GM19438 (cell line): ENCODE measurements around the gene CD83.
"Not testable (repeated sequence)": the region's sequence is repeated elsewhere in the genome, so short reads cannot be mapped to it uniquely, and the experiment has no call there.

ENCODE experiments used
- ATAC-seq: cut with Tn5 transposase; IDR thresholded peaks from one replicate; pipeline ENCODE4 v1.9.1; 2021; ENCODE audit warnings: low read depth; ENCODE audit not compliant: unreplicated experiment

CD83 gene

DNA sequence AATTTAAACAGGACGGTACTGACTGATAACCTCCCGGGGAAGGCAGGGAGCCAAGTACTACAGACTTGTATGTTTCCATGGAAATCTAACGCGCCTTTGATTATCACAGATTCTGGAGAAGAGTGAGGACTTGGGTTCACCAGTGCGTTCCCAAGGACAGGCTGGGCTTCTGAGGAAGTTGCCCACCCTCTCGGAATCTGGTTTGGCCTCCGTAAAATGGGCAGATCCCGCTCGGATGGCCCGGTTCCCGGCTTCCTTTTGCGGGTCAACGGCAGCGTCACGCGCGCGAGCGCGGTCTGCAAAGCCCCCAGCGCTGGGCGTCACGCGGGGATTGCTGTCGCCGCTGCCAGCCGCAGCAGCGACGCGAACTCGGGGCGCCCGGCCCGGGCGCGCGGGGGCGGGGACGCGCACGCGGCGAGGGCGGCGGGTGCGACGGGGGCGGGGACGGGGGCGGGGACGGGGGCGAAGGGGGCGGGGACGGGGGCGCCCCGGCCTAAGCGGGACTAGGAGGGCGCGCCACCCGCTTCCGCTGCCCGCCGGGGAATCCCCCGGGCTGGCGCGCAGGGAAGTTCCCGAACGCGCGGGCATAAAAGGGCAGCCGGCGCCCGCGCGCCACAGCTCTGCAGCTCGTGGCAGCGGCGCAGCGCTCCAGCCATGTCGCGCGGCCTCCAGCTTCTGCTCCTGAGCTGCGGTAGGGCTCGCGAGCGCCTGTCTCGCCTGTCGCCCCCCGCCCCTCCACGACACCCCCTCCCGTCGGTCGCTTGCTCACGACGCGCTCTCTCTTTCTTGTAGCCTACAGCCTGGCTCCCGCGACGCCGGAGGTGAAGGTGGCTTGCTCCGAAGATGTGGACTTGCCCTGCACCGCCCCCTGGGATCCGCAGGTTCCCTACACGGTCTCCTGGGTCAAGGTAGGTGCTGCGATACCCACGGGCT is at the start of gene CD83:
Gene CD83 (plus strand): TSS at position 615 of the 933 bp plus-strand sequence. CDS start 40 bp downstream, at position 655.
- ATAC-seq = peak; percentile 61

- ATAC-seq = no peak
Measured at GRCh38 chr6:14068133-14068532, 49.4 kb upstream of the CD83 start.

GRCh38 chr6:14068623-14069022 is 48.9 kb upstream of the CD83 start:
- ATAC-seq = no peak

DNA sequence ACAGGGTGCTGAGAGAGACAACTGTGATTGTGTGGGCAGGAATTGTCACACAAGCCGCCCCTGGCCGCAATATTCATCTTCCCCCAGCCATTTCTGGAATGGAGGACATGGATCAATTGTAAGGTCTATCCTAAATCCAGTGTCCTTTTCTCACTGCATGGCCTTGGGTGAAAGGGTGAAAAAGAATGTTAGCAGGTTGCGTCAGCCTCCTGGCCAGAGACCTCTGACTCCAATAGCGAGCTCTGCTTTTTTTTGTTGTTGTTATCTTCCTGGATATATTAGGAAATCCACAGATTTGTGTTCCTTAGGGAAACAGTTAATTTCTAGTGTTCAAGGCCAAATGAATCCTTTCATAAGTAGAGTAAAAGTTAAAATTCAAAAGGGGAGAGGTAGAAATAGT is 47.1 kb upstream of the CD83 start:
- ATAC-seq = no peak

- ATAC-seq = no peak
Measured at GRCh38 chr6:14072084-14072483, 45.5 kb upstream of the CD83 start.

DNA sequence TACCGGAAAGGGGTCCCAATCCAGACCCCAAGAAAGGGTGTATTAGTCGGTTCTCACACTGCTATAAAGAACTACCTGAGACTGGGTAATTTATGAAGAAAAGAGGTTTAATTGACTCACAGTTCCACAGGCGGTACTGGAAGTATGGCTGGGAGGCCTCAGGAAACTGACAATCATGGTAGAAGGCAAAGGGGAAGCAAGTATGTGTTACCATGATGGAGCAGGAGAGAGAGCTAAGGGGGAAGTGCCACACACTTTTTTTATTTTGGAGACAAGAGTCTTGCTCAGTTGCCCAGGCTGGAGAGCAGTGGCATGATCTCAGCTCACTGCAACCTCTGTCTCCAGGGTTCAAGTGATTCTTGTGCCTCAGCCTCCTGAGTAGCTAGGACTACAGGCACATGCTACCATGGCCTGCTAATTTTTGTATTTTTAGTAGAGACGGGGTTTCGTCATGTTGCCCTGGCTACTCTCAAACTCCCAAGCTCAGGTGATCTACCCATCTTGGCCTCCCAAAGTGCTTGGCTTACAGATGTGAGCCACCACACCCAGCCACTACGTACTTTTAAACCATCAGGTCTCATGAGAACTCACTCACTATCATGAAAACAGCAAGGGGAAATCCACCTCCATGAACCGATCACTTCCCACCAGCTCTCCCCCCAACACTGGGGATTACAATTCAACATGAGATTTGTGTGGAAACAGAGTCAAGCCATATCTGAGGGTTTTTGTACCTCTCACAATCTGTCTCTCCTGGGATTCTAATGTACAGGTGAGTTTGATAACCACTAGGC is 43.8 kb upstream of the CD83 start:
- not testable (repeated sequence) for ATAC-seq

DNA sequence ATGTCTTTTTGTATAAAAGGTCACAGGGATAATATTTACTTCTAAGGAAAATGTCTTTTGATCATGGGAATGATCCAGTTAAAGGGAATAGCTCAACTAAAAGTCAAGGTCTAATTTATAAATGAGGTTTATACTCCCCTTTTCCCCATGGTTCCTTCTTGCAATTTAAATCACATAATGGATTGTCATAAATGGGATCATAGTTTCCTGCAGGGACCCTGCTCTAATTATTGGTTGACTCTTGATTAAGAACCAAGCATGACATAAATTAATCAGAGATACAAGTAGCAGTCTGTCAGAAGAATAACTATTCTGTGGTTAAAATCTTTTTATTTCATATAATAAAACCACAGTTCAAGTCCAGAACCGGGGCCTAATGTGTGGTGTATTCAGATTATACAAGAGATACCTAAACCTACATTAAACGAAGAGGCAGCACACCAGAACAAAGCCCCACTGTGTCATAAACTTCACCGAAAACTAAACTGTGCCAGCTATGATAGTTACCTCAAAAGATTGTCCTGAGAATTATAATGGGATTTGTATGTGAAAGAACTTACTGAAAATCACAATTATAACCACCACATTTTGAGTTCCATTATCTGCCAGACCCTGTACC is 43.0 kb upstream of the CD83 start:
- ATAC-seq = peak; percentile 10

DNA sequence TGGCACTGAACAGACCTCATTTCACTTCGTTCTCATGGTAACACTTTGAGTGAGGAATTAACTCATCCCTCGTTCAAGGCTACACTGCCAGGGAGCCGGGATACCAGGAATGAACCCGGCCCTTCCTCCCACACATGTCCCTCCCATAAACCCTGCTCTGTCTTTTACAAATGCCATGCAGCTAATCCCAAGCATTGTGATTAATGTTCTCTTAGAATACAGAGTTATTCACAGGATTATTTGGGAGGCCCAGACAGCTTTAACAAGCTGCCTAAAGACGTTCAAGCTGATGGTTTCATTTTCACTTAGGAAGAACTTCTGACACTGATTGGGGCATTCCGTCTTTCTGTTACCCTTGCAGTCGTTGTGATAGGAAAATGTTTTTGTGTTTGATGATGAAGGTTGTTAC is 42.5 kb upstream of the CD83 start:
- ATAC-seq = peak; percentile 78

- ATAC-seq = no peak
Measured at GRCh38 chr6:14077193-14077867, 40.2 kb upstream of the CD83 start.

DNA sequence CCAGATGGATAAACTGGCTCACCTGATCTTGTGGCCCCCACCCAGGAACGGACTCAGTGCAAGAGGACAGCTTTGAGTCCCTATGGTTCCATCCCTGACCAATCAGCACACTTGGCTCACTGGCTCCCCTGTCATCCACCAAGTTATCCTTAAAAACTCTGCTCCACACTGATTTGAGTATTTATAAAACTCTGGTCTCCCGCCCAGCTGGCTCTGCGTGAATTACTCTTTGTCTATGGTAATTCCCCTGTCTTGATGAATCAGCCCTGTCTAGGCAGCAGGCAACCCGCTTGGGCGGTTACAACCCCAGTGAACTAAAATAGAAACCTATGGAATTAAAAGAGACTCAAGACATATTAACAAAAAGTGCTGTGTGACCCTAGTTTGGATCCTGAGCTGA is 38.1 kb upstream of the CD83 start:
- ATAC-seq = no peak

- no peak for ATAC-seq
Measured at GRCh38 chr6:14079971-14080370, 37.6 kb upstream of the CD83 start.

GRCh38 chr6:14081126-14081525 is 36.4 kb upstream of the CD83 start:
- ATAC-seq = no peak

GRCh38 chr6:14082771-14083170 is 34.8 kb upstream of the CD83 start:
- ATAC-seq = no peak

DNA sequence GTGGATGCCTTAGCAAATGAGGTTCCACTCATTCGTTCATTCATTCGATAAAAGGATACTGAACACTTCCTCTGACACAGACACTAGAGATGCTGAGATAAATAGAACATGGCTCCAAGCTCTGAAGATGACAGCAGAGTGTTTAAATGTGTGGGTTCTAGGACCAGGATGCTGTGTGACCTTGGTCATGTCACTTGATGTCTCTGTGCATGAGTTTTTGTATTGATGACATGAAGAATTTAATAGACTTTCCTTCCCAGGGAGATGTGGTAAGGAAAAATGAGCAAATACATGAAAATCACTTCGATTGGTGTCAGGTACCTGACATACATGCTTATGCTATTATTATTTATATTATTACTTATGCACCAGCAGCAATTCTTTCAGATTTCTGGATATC is 34.3 kb upstream of the CD83 start:
- no peak for ATAC-seq

DNA sequence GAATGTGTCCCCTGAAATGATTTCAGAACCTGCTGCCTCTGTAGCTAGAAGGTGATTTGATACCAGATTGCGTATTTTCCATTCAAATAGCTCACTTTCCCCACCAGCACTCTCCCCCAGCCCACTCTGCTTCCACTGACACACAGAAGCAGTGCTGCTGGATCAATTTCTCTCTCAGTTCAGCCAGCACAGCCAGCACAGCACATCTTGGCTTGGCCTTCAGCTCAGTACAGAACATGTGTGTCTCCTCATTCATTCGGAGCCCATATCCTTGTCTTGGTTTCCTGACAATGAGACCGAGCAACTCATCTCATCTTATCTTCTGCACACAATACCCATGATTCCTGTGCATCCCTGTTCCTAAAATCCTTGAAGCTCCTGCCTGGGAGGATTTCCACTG is 33.8 kb upstream of the CD83 start:
- ATAC-seq = no peak

DNA sequence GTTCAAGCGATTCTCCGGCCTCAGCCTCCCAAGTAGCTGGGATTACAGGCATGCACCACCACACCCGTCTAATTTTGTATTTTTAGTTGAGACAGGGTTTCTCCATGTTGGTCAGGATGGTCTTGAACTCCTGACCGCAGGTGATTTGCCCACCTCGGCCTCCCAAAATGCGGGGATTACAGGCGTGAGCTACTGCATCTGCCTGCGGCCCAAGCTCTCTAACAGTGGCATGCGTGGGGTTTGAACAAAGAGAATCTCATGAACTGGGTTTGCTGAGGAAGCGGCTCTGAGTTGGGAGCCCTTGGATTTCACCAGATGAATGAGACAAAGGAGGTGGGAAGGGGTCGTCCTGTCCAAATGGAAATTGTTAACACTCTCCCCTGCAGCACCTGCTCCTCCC is 33.2 kb upstream of the CD83 start:
- ATAC-seq = no peak

- no peak for ATAC-seq
Measured at GRCh38 chr6:14085176-14085787, 32.3 kb upstream of the CD83 start.

GRCh38 chr6:14086701-14087100 is 30.9 kb upstream of the CD83 start:
- no peak for ATAC-seq

- no peak for ATAC-seq
Measured at GRCh38 chr6:14088600-14089192, 28.9 kb upstream of the CD83 start.

DNA sequence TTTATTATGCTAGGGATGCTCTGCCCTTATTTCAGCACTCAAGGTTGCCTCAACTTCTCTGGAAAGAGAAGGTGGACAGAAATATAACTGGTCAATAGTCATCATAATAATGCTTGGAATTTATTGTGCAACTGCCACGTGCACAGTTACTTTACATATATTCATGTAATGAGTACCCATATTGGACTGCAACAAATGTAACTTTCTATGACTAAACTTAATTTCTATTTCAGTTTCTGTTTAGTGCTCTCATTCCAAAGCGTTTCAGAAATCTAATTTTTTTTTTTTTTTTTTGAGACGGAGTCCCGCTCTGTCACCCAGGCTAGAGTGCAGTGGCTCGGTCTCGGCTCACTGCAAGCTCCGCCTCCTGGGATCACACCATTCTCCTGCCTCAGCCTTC is 28.3 kb upstream of the CD83 start:
- peak; percentile 58 for ATAC-seq
